Measurements from ENCODE around the gene ERO1B.
"Not testable (repeated sequence)": the region's sequence is repeated elsewhere in the genome, so short reads cannot be mapped to it uniquely, and the experiment has no call there.

ERO1B gene, protein sequence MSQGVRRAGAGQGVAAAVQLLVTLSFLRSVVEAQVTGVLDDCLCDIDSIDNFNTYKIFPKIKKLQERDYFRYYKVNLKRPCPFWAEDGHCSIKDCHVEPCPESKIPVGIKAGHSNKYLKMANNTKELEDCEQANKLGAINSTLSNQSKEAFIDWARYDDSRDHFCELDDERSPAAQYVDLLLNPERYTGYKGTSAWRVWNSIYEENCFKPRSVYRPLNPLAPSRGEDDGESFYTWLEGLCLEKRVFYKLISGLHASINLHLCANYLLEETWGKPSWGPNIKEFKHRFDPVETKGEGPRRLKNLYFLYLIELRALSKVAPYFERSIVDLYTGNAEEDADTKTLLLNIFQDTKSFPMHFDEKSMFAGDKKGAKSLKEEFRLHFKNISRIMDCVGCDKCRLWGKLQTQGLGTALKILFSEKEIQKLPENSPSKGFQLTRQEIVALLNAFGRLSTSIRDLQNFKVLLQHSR

DNA sequence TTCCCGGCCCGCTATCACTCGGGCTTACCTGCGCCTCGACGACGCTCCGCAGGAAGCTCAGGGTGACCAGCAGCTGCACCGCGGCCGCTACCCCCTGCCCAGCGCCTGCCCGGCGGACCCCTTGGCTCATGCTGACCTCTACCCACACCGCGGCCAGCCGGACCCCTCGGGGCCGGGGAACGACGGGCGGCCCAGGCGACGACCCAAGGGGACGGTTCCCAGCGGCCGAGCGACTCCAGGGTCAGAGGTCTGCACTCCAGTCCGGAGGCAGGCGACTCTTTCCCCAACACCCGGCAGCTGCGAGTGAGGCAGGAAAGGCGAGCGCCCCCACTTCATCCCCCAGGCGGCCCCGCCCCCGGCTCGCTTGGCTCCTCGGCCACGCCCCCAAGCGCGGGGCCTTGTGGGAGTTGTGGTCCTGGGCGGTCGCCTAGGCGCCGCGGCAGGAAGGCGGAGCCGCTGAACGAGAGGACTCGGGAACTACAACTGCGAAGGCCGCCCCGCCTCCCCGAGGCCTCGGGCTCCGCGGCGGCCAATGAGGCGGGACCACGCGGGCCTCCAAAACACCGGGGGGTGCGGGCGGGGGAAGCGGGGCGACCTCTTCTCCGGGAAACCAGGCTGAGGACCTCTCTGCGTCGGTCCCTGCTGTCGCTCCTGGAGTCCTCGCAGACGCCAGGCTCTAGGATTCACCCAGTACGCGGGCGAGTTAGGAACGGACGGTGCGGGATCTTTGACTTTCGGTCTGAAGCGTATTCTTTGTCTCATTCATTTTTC is at the start of gene ERO1B:
Gene ERO1B, minus strand, starts transcription at position 305 of the 771 bp plus-strand sequence. Its CDS starts 175 bp downstream, at position 130.
- peak; percentile 98 for DNase-seq

GRCh38 chr1:236331412-236331811 is 49.7 kb upstream of the ERO1B start:
- DNase-seq, result not testable (repeated sequence)

DNA sequence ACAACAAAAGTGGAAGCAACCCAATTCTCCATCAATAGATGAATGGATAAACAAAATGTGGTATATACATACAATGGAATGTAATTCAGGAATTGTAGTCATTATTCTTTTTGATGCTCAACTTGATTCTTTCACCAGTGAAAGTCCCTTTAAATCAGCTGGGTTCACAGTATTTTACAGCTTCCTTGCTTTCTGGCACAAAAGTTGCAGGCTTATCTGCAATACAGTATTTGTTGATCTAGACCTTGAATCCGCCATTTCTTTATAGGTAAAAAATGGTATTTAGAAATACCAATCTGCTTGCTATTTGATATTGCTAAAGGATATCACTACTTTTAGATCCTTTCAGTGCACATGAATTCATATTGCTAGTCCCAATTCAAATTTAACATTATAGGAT is 44.7 kb upstream of the ERO1B start:
- DNase-seq, result no peak

- DNase-seq, result no peak
Measured at GRCh38 chr1:236325567-236325966, 43.8 kb upstream of the ERO1B start.

DNA sequence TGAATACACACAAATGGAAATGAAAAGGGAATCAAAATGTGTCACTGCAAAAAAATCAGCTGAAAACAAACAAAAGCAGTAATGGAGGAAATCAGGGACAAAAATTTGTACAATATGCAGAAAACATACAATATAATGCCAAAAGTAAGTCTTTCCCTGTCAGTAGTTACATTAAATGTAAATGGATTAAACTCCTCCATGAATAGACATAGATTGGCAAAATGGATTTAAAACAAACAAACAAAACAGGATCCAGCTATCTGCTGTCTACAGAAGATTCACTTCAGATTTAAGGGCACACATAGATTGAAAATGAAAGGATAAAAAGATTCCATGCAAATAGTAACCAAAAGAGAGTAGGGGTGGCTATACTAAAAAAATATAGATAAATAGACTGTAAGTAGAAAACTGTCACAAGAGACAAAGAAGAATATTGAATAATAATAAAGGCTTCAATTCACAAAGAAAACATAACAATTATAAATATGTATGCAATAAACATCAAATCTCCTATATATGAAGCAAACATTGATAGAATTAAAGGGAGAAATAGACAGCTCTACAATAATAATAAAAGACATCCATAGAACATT is 42.2 kb upstream of the ERO1B start:
- DNase-seq, result no peak

GRCh38 chr1:236322566-236323409 is 41.0 kb upstream of the ERO1B start:
- no peak for DNase-seq

- no peak for DNase-seq
Measured at GRCh38 chr1:236321101-236321500, 39.3 kb upstream of the ERO1B start.

GRCh38 chr1:236320671-236321070 is 38.9 kb upstream of the ERO1B start:
- no peak for DNase-seq

GRCh38 chr1:236320214-236320613 is 38.5 kb upstream of the ERO1B start:
- DNase-seq, result no peak

GRCh38 chr1:236316437-236316836 is 34.7 kb upstream of the ERO1B start:
- DNase-seq, result no peak

- no peak for DNase-seq
Measured at GRCh38 chr1:236315518-236315917, 33.8 kb upstream of the ERO1B start.

DNA sequence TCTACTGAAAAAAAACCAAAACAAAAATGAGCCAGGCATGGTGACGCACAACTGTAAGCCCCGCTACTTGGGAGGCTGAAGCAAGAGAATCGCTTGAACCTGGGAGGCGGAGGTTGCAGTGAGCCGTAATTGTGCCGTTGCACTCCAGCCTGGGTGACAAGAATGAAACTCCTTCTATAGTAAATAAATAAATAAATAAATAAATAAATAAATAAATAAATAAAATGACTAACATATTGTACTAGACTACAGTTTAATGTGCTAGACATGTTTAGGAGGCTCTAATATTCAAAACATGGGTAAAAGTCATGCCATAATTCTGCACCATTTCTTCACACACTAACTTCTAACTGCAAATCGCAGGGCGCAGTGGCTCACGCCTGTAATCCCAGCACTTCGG is 33.3 kb upstream of the ERO1B start:
- no peak for DNase-seq

- DNase-seq, result not testable (repeated sequence)
Measured at GRCh38 chr1:236314050-236314449, 32.3 kb upstream of the ERO1B start.

DNA sequence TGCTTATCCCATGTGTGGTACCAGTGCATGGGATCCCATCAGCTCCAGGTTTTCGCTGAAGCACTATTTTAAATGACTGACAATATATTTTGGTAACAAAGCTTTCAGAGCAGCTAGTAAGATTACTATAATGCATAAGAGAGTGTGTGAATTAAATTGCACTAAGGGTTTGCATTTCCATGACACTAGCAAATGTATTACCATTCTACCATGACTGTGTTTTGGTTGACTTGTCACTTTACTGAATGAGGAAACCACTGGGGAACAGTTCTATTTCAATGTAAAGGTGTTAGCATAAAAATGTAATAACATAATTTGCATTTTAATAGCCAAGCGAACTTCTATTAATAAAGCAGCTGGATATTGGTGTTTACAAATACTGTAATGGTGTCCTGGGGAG is 31.7 kb upstream of the ERO1B start:
- DNase-seq, result no peak

DNA sequence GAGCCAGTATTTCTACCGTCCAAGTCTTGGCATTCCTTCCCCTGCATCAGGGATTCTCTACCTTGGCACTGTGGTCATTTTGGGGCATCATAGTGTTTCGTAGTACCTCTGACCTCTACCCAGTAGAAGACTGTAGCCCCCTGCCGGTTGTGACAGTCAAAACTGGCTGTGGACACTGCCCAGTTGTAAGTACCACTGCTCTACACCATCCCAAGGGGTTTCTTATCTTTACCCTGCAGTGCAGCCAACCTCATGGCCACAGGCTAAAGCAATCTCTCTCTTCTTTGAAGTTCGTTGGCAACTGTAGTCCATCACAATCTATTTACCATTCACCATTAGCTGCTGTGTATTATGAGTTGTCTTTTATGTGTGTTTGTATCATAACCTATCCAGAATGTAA is 29.3 kb upstream of the ERO1B start:
- DNase-seq, result no peak

- DNase-seq, result no peak
Measured at GRCh38 chr1:236308827-236309226, 27.1 kb upstream of the ERO1B start.

DNA sequence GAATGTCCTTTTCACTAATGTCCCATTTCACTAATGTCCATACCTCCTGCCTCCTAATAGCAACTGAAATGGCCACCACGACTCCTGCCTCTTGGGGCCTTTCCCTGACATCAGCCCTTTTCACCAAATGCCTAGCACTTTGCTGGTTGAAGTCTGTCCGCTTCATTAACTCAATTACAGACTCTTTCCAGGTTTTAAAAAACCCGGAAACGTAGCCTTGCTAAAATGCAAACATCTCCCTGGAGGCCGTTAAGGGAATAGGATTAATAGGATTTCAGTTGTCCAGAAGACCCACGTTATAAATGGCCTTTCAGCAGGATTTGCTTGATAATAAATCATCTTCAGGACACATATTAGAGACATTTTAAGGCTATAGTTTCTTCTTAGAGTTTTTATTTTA is 25.7 kb upstream of the ERO1B start:
- DNase-seq, result no peak

GRCh38 chr1:236304682-236305081 is 22.9 kb upstream of the ERO1B start:
- no peak for DNase-seq

GRCh38 chr1:236303675-236304074 is 21.9 kb upstream of the ERO1B start:
- DNase-seq, result no peak

- DNase-seq, result no peak
Measured at GRCh38 chr1:236302941-236303340, 21.2 kb upstream of the ERO1B start.

- DNase-seq, result no peak
Measured at GRCh38 chr1:236301958-236302335, 20.2 kb upstream of the ERO1B start.

DNA sequence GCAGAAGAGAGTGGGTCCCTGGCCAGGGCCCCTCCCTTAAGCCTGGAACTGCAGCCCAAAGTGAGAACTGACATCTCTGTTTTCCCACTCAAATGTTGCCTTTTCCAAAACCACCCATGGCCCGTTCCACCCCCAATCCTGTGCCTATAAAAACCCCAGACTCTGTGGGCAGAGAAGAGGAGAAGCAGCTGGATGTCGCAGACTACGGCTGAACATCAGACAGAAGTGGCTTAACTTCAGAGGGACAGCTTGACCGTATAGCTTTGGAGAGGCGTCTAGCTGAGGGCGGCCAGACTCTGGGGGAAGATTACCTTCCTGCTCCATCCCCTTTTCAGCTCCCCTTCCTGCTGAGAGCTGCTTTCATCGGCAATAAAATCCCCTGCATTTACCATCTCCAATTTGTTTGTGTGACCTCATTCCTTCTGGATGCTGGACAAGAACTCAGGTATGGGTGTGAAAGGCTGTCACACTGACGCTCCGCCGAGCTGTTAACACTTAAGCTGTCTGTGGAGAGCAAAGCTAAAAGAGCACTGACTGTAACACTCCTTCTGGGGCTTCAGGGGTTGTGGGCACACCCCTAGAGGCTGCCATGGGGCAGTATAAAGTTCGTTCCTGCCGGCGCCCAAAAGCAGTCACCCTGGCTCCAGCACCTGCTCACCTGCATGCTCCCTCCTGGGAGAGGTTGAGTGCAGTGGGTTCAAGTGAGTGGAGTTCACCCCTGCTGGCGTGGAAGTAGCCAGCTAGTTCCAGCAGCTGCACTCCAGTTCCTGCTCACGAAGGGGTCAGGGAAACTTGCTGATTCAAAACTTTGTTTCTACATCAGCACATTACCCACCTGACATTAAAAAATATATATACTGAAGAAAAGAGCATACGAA is 19.6 kb upstream of the ERO1B start:
- DNase-seq, result no peak
